Right atrium auricular region (tissue), 2 donors: ENCODE data around the gene SV2B. TPM values are rescaled to one million over a fixed set of nuclear protein-coding genes. Genes with fewer than 3 reads are reported as not detected.
A peak's percentile ranks its signal among the peaks of the same experiment; 100 is the strongest.

Experiments used
- DNase-seq: peaks from one replicate; pipeline ENCODE4 v3.0.0-alpha.2; 2019; ENCODE audit warnings: low spot score
- H3K27ac ChIP-seq, 2 donors: fragments of 200-600 bp; sonication (generic); 1 replicate in 1 of 2; 2 replicates in 1 of 2; pipeline ENCODE4 v1.5.1; 2016 to 2019
- H3K27me3 ChIP-seq, 2 donors: fragments of 200-600 bp; sonication (generic); one replicate each; pipeline versions ENCODE4 v1.5.1 to v1.6.0; 2017 to 2019
- H3K36me3 ChIP-seq: fragments of 200-600 bp; sonication (generic); one replicate; pipeline ENCODE4 v1.5.1; 2016
- H3K4me1 ChIP-seq, 2 donors: fragments of 200-600 bp; sonication (generic); one replicate each; pipeline versions ENCODE4 v1.5.1 to v1.6.0; 2017 to 2019
- H3K4me3 ChIP-seq, 2 donors: fragments of 200-600 bp; sonication (generic); 1 replicate in 1 of 2; 2 replicates in 1 of 2; pipeline ENCODE4 v1.5.1; 2017 to 2019; ENCODE audit warnings: mild to moderate bottlenecking in 1 of 2, moderate library complexity in 1 of 2
- H3K9me3 ChIP-seq, 2 donors: fragments of 200-600 bp; sonication (generic); one replicate each; pipeline ENCODE4 v1.5.1; 2019
- total RNA-seq, 2 donors: library from RNA; depleted of rRNA; stranded (reverse); fragments of >200 nt; gene quantifications; one replicate each; pipeline ENCODE4 v1.1.0, GENCODE V29; 2016
- TF ChIP-seq, protein P1 (sequence below), 2 donors: fragments of 200-600 bp; sonication (generic); IDR thresholded peaks; one replicate each; pipeline ENCODE4 v1.5.1; 2019; ENCODE audit warnings: antibody characterized with exemption in 2 of 2

Gene SV2B
- total RNA-seq, 2 donors from 2014 or later: 0.24 to 0.56 TPM

DNA sequence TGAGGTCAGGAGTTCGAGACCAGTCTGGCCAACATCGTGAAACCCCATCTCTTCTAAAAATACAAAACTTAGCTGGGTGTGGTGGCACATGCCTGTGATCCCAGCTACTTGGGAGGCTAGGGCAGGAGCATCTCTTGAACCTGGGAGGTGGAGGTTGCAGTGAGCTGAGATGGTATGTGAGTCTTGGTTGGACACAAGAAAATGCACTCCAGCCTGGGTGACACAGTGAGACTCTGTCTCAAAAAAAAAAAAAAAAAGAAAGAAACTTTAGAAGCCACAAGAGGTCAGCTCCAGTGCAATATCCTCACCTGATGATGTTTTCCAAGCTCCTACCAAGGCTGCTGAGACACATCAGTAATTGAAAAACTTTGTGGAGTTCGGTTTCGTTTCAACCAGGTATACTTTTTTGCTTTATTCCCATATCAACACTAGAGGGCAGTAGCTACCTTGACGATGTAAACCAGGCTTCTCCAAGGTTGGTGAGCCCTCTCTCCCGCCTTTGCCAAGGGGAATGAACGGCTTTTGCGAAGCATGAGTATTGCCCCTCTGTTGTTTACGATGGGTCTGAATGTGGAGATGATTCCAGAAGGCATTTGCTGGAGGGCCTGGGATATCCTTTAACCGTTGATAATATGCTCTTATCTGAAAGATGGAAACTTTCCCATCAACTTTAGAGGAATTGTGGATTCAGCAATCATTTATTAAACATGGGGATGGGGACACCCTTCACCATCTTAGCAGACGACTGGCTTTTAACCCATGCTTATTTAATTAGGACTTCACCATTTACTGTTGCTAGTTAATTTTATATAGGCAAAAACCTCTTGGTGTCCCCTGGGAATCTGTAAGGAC, 202.8 kb downstream of the SV2B start:
- no peak for DNase-seq
- TF ChIP-seq, protein P1, sequence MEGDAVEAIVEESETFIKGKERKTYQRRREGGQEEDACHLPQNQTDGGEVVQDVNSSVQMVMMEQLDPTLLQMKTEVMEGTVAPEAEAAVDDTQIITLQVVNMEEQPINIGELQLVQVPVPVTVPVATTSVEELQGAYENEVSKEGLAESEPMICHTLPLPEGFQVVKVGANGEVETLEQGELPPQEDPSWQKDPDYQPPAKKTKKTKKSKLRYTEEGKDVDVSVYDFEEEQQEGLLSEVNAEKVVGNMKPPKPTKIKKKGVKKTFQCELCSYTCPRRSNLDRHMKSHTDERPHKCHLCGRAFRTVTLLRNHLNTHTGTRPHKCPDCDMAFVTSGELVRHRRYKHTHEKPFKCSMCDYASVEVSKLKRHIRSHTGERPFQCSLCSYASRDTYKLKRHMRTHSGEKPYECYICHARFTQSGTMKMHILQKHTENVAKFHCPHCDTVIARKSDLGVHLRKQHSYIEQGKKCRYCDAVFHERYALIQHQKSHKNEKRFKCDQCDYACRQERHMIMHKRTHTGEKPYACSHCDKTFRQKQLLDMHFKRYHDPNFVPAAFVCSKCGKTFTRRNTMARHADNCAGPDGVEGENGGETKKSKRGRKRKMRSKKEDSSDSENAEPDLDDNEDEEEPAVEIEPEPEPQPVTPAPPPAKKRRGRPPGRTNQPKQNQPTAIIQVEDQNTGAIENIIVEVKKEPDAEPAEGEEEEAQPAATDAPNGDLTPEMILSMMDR (IDR thresholded peaks at IDR 0.05): peak; percentile 46 to 81
- Histone ChIP-seq H3K4me3 (no peak overlapping the region), H3K27ac (no peak overlapping the region), H3K36me3 (no peaks in the 10 kb centered on the region), H3K27me3 (no peaks in the 10 kb centered on the region), H3K4me1 (peaks cover 0 to 9% of the 10 kb centered on the region in 2 donors), H3K9me3 (no peaks in the 10 kb centered on the region)

DNA sequence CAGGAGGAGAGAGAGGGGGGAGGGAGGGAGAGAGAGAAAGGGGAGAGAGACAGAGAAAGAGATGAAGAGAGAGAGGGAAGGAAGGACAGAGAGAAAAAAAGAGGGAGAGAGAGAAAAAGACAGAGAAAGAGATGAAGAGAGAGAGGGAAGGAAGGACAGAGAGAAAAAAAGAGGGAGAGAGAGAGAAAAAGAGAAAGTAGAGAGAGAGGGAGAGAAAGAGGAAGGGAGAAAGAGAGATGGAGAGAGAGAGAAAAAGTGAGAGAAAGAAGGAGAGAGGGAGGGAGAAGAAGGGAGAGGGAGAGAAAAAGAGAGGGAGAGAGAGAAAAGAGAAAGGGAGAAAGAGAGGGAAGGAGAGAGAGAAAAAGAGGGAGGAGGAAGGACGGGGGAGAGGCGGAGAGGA, 204.2 kb downstream of the SV2B start:
- H3K27ac ChIP-seq: no peak overlapping the region
- no peak overlapping the region for H3K4me3 ChIP-seq
- H3K9me3 ChIP-seq: no peaks in the 10 kb centered on the region
- H3K27me3 ChIP-seq: no peaks in the 10 kb centered on the region
- H3K36me3 ChIP-seq: no peaks in the 10 kb centered on the region
- TF ChIP-seq, protein P1 (IDR thresholded peaks at IDR 0.05): no peak
- H3K4me1 ChIP-seq: peaks cover 0 to 9% of the 10 kb centered on the region in 2 donors
- no peak for DNase-seq

DNA sequence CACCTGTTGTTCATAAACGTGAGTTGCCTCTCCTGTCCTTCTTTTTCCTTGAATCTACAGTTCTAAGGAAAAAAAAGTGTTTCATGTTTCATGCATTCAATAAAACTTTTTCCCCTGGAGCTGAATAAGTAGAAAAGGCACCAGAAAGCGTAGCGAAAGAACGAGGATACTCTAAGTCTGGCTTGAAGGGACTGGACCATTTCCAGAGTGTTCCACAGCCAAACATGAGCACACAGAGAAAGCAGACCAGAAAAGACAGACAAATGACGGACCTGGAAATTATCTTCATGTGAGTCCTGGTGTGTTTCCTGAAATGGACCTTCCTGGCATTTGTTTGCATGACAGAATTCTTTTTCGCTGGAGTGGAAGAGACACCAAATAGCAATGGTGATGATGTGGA, 204.7 kb downstream of the SV2B start:
- Histone ChIP-seq H3K4me1 (peaks cover 0 to 9% of the 10 kb centered on the region in 2 donors), H3K27ac (no peak overlapping the region), H3K4me3 (no peak overlapping the region), H3K27me3 (no peaks in the 10 kb centered on the region), H3K9me3 (no peaks in the 10 kb centered on the region), H3K36me3 (no peaks in the 10 kb centered on the region)
- DNase-seq: no peak
- TF ChIP-seq, protein P1 (IDR thresholded peaks at IDR 0.05): no peak

DNA sequence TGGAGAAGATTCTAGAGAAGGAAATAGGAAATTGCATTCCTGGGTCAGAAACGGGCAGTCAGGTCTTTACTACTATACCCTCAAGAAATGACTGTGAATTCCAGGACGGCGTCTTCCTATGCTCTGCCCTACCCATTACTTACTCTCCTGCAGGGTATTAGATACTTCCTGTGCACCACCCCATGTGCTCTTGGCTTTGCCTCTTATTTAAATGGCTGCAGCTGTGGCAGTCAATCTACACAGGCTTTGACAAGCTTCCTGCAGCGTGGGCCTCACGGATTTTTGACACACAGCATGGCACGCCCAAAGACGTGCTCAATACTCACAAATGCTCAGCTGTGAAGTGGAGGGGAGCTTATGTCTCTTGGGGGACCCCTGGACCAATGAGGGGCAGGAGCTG, 206.1 kb downstream of the SV2B start:
- no peaks in the 10 kb centered on the region for H3K9me3 ChIP-seq
- H3K27me3 ChIP-seq: no peaks in the 10 kb centered on the region
- DNase-seq: no peak
- no peaks in the 10 kb centered on the region for H3K36me3 ChIP-seq
- TF ChIP-seq, protein P1 (IDR thresholded peaks at IDR 0.05): no peak
- H3K27ac ChIP-seq: no peak overlapping the region
- H3K4me3 ChIP-seq: no peak overlapping the region
- peaks cover 0 to 9% of the 10 kb centered on the region in 2 donors for H3K4me1 ChIP-seq

DNA sequence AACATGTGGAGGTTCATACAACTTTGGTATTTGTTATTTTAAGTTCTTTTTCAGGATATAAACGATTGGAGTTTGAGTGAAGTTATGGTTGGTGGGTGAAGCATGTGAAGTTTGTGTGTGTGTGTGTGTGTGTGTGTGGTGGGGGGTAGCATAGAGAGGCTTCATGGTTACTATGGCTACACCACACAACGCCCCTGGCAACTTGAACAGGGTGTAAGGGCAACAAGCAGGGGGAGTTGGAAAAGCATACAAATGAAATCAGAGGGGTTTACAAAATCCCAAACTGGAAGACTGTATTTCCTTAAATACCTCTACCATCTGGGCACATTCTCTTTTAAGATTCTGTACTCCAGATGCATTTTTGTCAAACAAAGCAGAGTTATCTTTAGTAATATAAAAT, 207.5 kb downstream of the SV2B start:
- H3K36me3 ChIP-seq: no peaks in the 10 kb centered on the region
- no peak overlapping the region for H3K27ac ChIP-seq
- H3K27me3 ChIP-seq: no peaks in the 10 kb centered on the region
- TF ChIP-seq, protein P1 (IDR thresholded peaks at IDR 0.05): no peak
- H3K4me3 ChIP-seq: no peak overlapping the region
- H3K4me1 ChIP-seq: peaks cover 0 to 9% of the 10 kb centered on the region in 2 donors
- no peak for DNase-seq
- H3K9me3 ChIP-seq: no peaks in the 10 kb centered on the region
